HG03159 (cell line): ENCODE results near the gene PSMD14.

Experiments
- ATAC-seq: cut with Tn5 transposase; IDR thresholded peaks from one replicate; pipeline ENCODE4 v1.9.1; 2021; ENCODE audit warnings: mild to moderate bottlenecking, moderate library complexity; ENCODE audit not compliant: unreplicated experiment

Gene PSMD14

DNA sequence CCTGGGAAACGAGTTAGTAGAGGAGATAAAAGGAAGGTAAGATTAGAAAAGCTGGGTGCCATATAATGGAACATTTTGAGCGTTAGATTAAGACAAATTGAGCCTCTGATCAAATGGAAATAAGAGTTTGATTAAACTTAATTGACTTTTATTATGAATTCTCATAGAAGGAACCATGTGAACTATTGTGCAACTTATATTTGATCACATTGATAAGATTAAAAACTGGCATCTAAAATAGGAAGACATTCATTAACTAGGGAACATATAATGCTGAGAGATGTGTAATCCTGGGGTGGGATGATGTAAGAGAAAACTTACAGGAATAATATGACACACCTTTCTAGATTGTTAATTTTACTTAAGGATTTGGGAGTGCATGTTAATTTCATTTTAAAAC is 130.4 kb downstream of the PSMD14 start:
- no peak for ATAC-seq

DNA sequence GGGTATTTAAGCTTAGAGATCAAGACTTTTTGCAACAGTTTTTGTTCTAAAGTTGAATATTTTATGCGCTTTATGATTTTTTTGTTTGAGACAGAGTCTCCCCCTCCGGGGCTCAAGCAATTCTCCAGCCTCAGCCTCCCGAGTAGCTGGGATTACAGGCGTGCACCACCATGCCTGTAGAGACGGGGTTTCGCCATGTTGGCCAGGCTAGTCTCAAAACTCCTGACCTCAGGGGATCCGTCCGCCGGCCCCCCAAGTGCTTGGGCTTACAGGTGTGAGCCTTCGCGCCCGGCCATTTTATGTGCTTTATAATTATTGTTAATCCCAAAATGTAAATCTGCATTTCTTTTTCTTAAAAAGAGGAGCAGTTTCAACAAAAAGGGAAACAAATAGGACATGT is 136.9 kb downstream of the PSMD14 start:
- no peak for ATAC-seq

DNA sequence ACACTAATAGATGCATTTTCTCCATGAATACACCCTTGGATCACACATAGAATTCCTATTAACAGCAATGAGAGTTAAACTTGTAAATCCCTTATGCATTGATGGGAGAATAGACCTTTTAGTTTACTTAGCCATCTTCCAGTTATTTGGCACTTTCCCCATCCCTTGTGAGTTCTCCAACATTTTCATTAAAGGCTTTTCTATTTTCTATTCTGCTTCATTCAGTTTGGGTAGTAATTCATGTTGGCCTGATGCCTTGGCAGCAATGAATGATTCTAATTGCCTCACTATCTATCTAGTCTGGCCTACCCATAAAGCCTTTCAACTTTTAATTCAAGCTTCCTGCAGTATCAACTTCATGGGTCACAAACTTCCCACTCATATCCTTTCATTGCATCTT is 140.2 kb downstream of the PSMD14 start:
- ATAC-seq = no peak
